Progenitor cell of endocrine pancreas (in vitro differentiated cells): ENCODE results near the gene GRXCR2. TPM values are rescaled to one million over a fixed set of nuclear protein-coding genes. Genes with fewer than 3 reads are reported as not detected.

ENCODE experiments used
- DNase-seq: peaks from one replicate; pipeline ENCODE4 v3.0.0; 2021; ENCODE audit warnings: low spot score; ENCODE audit not compliant: unreplicated experiment
- H3K27ac Mint-ChIP-seq: 2 replicates; pipeline ENCODE4 v1.8.0; 2021; ENCODE audit warnings: mild to moderate bottlenecking, moderate library complexity, mixed read lengths
- H3K27me3 Mint-ChIP-seq: 2 replicates; pipeline ENCODE4 v1.8.0; 2021; ENCODE audit warnings: mixed read lengths
- H3K36me3 Mint-ChIP-seq: 2 replicates; pipeline ENCODE4 v1.8.0; 2022; ENCODE audit warnings: mixed read lengths; ENCODE audit not compliant: insufficient read depth
- H3K4me1 Mint-ChIP-seq: 2 replicates; pipeline ENCODE4 v1.8.0; 2021; ENCODE audit warnings: low read depth, mixed read lengths
- H3K4me3 Mint-ChIP-seq: 2 replicates; pipeline ENCODE4 v1.8.0; 2021; ENCODE audit warnings: low read depth, mild to moderate bottlenecking, moderate library complexity, mixed read lengths
- H3K9me3 Mint-ChIP-seq: 2 replicates; pipeline ENCODE4 v1.8.0; 2021; ENCODE audit warnings: low read depth, mixed read lengths
- CTCF ChIP-seq: fragments of 200-600 bp; sonication (generic); IDR thresholded peaks from one replicate; pipeline ENCODE4 v1.5.0; 2021; ENCODE audit warnings: antibody characterized with exemption, mild to moderate bottlenecking; ENCODE audit not compliant: unreplicated experiment
- total RNA-seq: library from RNA; stranded (reverse); gene quantifications from 2 replicates; pipeline ENCODE4 v1.2.1, GENCODE V29; 2021

Gene GRXCR2
- total RNA-seq, 1 donor from 2014 or later = not detected

DNA sequence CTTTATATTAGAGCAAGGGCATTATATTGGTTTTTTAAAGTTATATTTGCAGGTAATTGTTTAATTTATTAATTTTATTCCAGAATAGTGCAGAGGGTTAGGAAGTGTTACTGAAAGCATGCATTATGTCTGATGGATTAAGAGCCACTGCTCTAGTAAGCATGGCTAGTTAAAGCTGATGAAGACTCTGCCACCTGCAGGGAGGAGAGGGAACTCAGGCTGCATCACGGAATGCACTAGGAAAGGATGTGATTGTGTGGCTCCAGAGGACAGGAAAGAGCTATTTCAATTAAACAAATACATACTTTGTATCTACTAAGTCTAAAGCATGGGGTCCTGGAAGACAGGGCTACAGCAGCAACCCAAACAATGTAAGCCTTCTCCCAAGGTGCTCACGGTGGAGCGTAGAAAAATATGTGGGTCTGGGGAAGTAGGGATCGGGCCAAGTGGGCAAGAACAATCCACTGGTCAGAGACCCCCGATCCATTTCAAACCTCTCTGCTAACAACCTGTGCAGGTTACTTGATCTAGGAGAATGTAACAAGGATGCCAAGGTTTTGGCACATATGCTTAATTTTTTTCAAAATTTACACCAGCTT, 15.3 kb upstream of the GRXCR2 start:
- Mint-ChIP-seq H3K27ac (no peak overlapping the region), H3K4me3 (no peak overlapping the region), H3K27me3 (no peaks in the 10 kb centered on the region), H3K4me1 (no peaks in the 10 kb centered on the region), H3K36me3 (no peaks in the 10 kb centered on the region), H3K9me3 (peaks cover 16% of the 10 kb centered on the region)
- peak; percentile 77 for TF ChIP-seq CTCF
- DNase-seq = peak; percentile 21

DNA sequence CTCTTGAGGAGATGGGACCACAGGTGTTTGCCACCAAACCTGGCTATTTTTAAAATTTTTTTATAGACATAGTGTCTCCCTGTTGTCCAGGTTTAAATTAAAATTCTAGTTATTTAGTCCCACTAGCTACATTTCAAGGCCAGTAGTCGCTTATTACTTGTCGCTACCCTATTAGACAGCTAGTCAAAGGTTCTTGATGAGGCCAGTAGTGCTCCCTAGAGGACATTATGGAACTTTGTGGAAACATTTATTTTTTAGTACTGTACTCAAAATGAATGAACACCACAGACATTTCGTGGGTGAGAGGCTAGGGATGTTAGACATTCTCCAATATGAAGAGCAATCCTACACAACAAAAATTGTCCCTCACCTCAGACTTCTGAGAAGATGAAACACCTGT, 14.4 kb upstream of the GRXCR2 start:
- Mint-ChIP-seq H3K36me3 (no peaks in the 10 kb centered on the region), H3K9me3 (peaks cover 14% of the 10 kb centered on the region)

DNA sequence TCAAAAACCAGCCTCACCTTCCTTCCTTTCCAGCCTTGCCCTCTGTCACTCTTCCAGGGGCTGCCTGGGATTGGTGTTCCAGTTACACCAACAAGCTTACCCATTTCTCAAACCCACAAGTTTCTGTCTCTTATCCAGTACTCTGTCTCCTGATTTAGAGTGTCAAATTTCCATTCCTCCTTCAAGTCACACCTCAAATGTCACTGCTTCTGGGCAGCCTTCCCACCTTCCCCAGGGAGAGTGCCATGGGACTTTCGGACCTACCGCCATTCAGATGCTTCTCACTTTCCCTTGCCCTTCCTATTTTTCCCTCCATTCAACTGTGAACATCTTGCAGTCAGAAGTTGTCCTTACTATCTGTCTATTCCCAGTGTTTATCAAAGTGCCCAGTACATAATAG, 2.0 kb upstream of the GRXCR2 start:
- Mint-ChIP-seq H3K4me1 (no peaks in the 10 kb centered on the region), H3K27ac (no peak overlapping the region), H3K4me3 (no peak overlapping the region), H3K27me3 (peaks cover 10% of the 10 kb centered on the region), H3K9me3 (peaks cover 5% of the 10 kb centered on the region), H3K36me3 (no peaks in the 10 kb centered on the region)
- DNase-seq = no peak
- TF ChIP-seq CTCF = no peak

More for the DNA sequence above, 14.4 kb upstream of the GRXCR2 start:
- Mint-ChIP-seq H3K27ac (no peak overlapping the region), H3K4me1 (no peaks in the 10 kb centered on the region), H3K4me3 (no peak overlapping the region), H3K27me3 (no peaks in the 10 kb centered on the region)
- TF ChIP-seq CTCF = no peak
- no peak for DNase-seq

GRCh38 chr5:145872486-145872885, 328 bp downstream of the GRXCR2 start:
- Mint-ChIP-seq H3K27me3 (peaks cover 10% of the 10 kb centered on the region), H3K9me3 (no peaks in the 10 kb centered on the region), H3K27ac (no peak overlapping the region), H3K36me3 (no peaks in the 10 kb centered on the region), H3K4me3 (no peak overlapping the region), H3K4me1 (no peaks in the 10 kb centered on the region)
- DNase-seq = no peak
- no peak for TF ChIP-seq CTCF

DNA sequence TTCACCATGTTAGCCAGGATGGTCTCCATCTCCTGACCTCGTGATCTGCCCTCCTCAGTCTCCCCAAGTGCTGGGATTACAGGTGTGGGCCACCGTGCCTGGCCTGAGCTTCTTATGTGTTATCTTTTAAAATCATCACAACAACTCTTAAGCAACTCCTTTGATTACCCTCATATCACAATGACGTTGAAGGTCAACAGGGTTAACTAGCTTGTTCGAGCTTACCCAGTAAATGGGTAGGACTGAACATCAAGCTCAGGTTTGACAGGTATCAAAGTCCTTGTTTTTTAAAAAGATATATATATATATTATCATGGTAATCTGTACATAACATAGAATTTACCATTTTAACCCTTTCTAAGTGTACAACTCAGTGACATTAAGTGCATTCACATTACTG, 3.1 kb downstream of the GRXCR2 start:
- no peak overlapping the region for H3K4me3 Mint-ChIP-seq
- H3K36me3 Mint-ChIP-seq = no peaks in the 10 kb centered on the region
- H3K27ac Mint-ChIP-seq = no peak overlapping the region
- H3K4me1 Mint-ChIP-seq = no peaks in the 10 kb centered on the region
- DNase-seq = no peak
- peaks cover 8% of the 10 kb centered on the region for H3K27me3 Mint-ChIP-seq
- peaks cover 2% of the 10 kb centered on the region for H3K9me3 Mint-ChIP-seq
- TF ChIP-seq CTCF = no peak
